HEK293 (cell line): ENCODE measurements around the gene UGCG.

ENCODE experiments used
- CTCF ChIP-seq: fragments of 450-650 bp; formaldehyde crosslinking; IDR thresholded peaks from 2 replicates; pipeline ENCODE4 v1.5.1; 2016; ENCODE audit warnings: missing biosample characterization, missing genetic modification characterization
- MYNN ChIP-seq: fragments of 450-650 bp; formaldehyde crosslinking; IDR thresholded peaks from 2 replicates; pipeline ENCODE4 v1.5.1; 2016; ENCODE audit warnings: missing biosample characterization, missing genetic modification characterization, borderline replicate concordance
- REPIN1 ChIP-seq: fragments of 450-650 bp; formaldehyde crosslinking; IDR thresholded peaks from 2 replicates; pipeline ENCODE4 v1.5.1; 2017; ENCODE audit warnings: missing biosample characterization, missing genetic modification characterization, low read depth
- TCF7L2 ChIP-seq: IDR thresholded peaks from 2 replicates; pipeline ENCODE4 v1.6.1; 2011; ENCODE audit warnings: low read depth, mild to moderate bottlenecking, inconsistent platforms, low read length, moderate library complexity, borderline replicate concordance
- YY2 ChIP-seq: fragments of 450-650 bp; formaldehyde crosslinking; IDR thresholded peaks from 2 replicates; pipeline ENCODE4 v1.5.1; 2016; ENCODE audit warnings: missing biosample characterization, missing genetic modification characterization
- ZBTB44 ChIP-seq: fragments of 450-650 bp; IDR thresholded peaks from 2 replicates; pipeline ENCODE4 v1.5.1; 2018; ENCODE audit warnings: missing biosample characterization, mild to moderate bottlenecking, missing genetic modification characterization
- ZNF138 ChIP-seq: fragments of 450-650 bp; formaldehyde crosslinking; IDR thresholded peaks from 2 replicates; pipeline ENCODE4 v1.5.1; 2016; ENCODE audit warnings: missing biosample characterization, missing genetic modification characterization, borderline replicate concordance
- ZNF175 ChIP-seq: fragments of 450-650 bp; formaldehyde crosslinking; IDR thresholded peaks from 2 replicates; pipeline ENCODE4 v1.5.1; 2016; ENCODE audit warnings: missing biosample characterization, missing genetic modification characterization
- ZNF292 ChIP-seq: fragments of 450-650 bp; formaldehyde crosslinking; IDR thresholded peaks from 2 replicates; pipeline ENCODE4 v1.5.1; 2016; ENCODE audit warnings: low read depth, missing biosample characterization, missing genetic modification characterization, borderline replicate concordance
- ZNF416 ChIP-seq: fragments of 450-650 bp; formaldehyde crosslinking; IDR thresholded peaks from 2 replicates; pipeline ENCODE4 v1.5.1; 2016; ENCODE audit warnings: missing biosample characterization, missing genetic modification characterization
- ZNF558 ChIP-seq: fragments of 450-650 bp; formaldehyde crosslinking; IDR thresholded peaks from 2 replicates; pipeline ENCODE4 v1.5.1; 2016; ENCODE audit warnings: missing biosample characterization, missing genetic modification characterization
- ZNF692 ChIP-seq: fragments of 450-650 bp; formaldehyde crosslinking; IDR thresholded peaks from 2 replicates; pipeline ENCODE4 v1.5.1; 2016; ENCODE audit warnings: missing biosample characterization, missing genetic modification characterization
- TF ChIP-seq, protein P1 (sequence below): fragments of 450-650 bp; formaldehyde crosslinking; IDR thresholded peaks from 2 replicates; pipeline ENCODE4 v1.5.1; 2016; ENCODE audit warnings: missing biosample characterization, missing genetic modification characterization, low read depth
- TF ChIP-seq, protein P2 (sequence below): fragments of 450-650 bp; formaldehyde crosslinking; IDR thresholded peaks from 2 replicates; pipeline ENCODE4 v1.5.1; 2016; ENCODE audit warnings: missing biosample characterization, missing genetic modification characterization

DNA sequence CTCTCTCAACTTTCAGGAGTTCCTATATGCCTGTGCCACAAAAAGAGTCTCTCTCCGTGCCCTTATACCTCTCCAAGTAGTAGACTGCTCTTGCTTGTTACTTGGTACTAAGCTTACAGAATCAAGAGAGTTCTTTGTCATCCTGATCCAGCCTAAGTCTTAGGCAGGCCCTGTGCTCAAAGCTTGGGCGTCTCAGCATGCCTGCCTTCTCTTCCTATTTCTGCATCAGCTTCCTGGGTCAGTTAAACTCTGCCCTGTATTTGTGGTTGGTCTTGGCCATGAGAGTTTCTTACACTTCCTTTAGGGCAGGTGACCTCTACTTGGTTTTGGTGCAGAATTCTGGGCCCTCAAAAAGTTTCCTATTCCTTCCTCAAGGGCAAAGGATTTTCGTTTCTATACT lies 33.0 kb upstream of the UGCG start:
- TF ChIP-seq, protein P1, sequence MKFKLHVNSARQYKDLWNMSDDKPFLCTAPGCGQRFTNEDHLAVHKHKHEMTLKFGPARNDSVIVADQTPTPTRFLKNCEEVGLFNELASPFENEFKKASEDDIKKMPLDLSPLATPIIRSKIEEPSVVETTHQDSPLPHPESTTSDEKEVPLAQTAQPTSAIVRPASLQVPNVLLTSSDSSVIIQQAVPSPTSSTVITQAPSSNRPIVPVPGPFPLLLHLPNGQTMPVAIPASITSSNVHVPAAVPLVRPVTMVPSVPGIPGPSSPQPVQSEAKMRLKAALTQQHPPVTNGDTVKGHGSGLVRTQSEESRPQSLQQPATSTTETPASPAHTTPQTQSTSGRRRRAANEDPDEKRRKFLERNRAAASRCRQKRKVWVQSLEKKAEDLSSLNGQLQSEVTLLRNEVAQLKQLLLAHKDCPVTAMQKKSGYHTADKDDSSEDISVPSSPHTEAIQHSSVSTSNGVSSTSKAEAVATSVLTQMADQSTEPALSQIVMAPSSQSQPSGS (tag by site-specific recombination) = no peak
- TF ChIP-seq ZNF692 (no peak), CTCF (tag by site-specific recombination) (no peak), ZNF175 (tag by site-specific recombination) (no peak), ZNF138 (tag by site-specific recombination) (no peak), ZNF558 (tag by site-specific recombination) (no peak), REPIN1 (tag by site-specific recombination) (no peak), ZNF292 (tag by site-specific recombination) (no peak), ZBTB44 (no peak), ZNF416 (tag by site-specific recombination) (no peak), YY2 (tag by site-specific recombination) (no peak), TCF7L2 (no peak), MYNN (tag by site-specific recombination) (no peak)
- TF ChIP-seq, protein P2, sequence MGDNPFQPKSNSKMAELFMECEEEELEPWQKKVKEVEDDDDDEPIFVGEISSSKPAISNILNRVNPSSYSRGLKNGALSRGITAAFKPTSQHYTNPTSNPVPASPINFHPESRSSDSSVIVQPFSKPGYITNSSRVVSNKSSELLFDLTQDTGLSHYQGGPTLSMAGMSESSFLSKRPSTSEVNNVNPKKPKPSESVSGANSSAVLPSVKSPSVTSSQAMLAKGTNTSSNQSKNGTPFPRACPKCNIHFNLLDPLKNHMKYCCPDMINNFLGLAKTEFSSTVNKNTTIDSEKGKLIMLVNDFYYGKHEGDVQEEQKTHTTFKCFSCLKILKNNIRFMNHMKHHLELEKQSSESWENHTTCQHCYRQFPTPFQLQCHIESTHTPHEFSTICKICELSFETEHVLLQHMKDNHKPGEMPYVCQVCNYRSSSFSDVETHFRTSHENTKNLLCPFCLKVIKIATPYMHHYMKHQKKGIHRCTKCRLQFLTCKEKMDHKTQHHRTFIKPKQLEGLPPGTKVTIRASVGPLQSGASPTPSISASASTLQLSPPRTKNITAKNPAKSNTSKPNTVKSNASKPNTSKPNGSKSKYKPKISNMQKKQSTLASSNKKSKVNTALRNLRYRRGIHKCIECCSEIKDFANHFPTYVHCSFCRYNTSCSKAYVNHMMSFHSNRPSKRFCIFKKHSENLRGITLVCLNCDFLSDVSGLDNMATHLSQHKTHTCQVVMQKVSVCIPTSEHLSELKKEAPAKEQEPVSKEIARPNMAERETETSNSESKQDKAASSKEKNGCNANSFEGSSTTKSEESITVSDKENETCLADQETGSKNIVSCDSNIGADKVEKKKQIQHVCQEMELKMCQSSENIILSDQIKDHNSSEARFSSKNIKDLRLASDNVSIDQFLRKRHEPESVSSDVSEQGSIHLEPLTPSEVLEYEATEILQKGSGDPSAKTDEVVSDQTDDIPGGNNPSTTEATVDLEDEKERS (tag by site-specific recombination) = no peak
